HG02884 (cell line): ENCODE measurements around the gene IQSEC1.

Experiments used
- ATAC-seq: cut with Tn5 transposase; IDR thresholded peaks from one replicate; pipeline ENCODE4 v1.9.1; 2021; ENCODE audit warnings: mild to moderate bottlenecking, moderate library complexity; ENCODE audit not compliant: unreplicated experiment

IQSEC1 gene

GRCh38 chr3:13017361-13018042 lies 55.7 kb downstream of the IQSEC1 start:
- no peak for ATAC-seq

- ATAC-seq: no peak
These were observed 56.4 kb downstream of the IQSEC1 start for GRCh38 chr3:13016721-13017255.

- ATAC-seq: peak; percentile 27
These were observed 57.0 kb downstream of the IQSEC1 start for GRCh38 chr3:13016083-13016720.

GRCh38 chr3:13015286-13016082 lies 57.7 kb downstream of the IQSEC1 start:
- ATAC-seq: peak; percentile 29

GRCh38 chr3:13014755-13015285 lies 58.4 kb downstream of the IQSEC1 start:
- no peak for ATAC-seq

- no peak for ATAC-seq
These were observed 59.1 kb downstream of the IQSEC1 start for GRCh38 chr3:13013994-13014754.

- ATAC-seq: no peak
These were observed 59.7 kb downstream of the IQSEC1 start for GRCh38 chr3:13013566-13013965.

GRCh38 chr3:13013151-13013561 lies 60.1 kb downstream of the IQSEC1 start:
- ATAC-seq: no peak

GRCh38 chr3:13012221-13012691 lies 61.0 kb downstream of the IQSEC1 start:
- peak; percentile 33 for ATAC-seq

- ATAC-seq: peak; percentile 38
These were observed 61.5 kb downstream of the IQSEC1 start for GRCh38 chr3:13011573-13012220.

GRCh38 chr3:13010780-13011572 lies 62.3 kb downstream of the IQSEC1 start:
- ATAC-seq: no peak

- ATAC-seq: no peak
These were observed 63.3 kb downstream of the IQSEC1 start for GRCh38 chr3:13009946-13010315.

- no peak for ATAC-seq
These were observed 63.9 kb downstream of the IQSEC1 start for GRCh38 chr3:13009132-13009945.

GRCh38 chr3:13008155-13008995 lies 64.9 kb downstream of the IQSEC1 start:
- ATAC-seq: no peak

GRCh38 chr3:13007251-13007941 lies 65.8 kb downstream of the IQSEC1 start:
- no peak for ATAC-seq

GRCh38 chr3:13006216-13006990 lies 66.8 kb downstream of the IQSEC1 start:
- no peak for ATAC-seq
